Measurements from ENCODE around the gene HACL1. TPM values are rescaled to one million over a fixed set of nuclear protein-coding genes. Genes with fewer than 3 reads are reported as not detected.
A peak's percentile ranks its signal among the peaks of the same experiment; 100 is the strongest.

HACL1 gene
- total and polyA plus RNA-seq, 9 donors: 11.3 to 22.7 (median 17.6) TPM

DNA sequence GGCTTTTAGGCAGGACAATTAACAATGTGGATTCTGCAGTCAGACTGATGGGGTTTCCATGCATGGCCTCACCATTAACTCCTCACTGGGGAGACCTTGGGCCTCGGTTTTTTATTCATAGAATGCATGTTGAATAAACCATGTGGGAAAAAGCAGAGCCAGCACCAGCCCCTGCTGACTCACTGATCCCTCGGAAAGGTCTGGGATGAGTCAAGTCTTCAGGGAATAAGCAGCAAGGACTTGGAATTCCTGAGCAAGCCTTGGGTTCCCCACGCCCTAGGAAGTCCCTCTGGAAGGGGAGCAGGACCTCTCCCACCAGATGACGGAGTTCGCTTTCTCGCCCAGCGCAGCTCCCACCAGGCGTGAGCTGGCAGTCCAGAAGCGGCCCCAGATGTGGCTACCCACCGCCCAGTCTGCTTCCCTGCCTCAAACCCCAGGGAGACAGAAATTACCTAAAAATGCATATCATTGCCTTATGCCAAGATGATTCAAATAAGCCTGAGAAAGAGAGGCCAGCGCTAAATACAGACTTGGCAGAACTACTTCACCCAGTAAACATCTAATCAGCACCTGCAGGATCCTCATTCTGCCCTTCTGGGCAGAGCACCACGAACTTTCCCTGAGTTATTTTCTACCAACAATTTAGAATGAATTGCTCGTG lies 45.6 kb upstream of the HACL1 start:
- no peak overlapping the region for H3K4me3 ChIP-seq
- intact Hi-C loops (cut with DNase I): no loop called here
- no peak for TF ChIP-seq POLR2A (IDR thresholded peaks at IDR 0.05)
- TF ChIP-seq, protein P1, sequence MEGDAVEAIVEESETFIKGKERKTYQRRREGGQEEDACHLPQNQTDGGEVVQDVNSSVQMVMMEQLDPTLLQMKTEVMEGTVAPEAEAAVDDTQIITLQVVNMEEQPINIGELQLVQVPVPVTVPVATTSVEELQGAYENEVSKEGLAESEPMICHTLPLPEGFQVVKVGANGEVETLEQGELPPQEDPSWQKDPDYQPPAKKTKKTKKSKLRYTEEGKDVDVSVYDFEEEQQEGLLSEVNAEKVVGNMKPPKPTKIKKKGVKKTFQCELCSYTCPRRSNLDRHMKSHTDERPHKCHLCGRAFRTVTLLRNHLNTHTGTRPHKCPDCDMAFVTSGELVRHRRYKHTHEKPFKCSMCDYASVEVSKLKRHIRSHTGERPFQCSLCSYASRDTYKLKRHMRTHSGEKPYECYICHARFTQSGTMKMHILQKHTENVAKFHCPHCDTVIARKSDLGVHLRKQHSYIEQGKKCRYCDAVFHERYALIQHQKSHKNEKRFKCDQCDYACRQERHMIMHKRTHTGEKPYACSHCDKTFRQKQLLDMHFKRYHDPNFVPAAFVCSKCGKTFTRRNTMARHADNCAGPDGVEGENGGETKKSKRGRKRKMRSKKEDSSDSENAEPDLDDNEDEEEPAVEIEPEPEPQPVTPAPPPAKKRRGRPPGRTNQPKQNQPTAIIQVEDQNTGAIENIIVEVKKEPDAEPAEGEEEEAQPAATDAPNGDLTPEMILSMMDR (IDR thresholded peaks at IDR 0.05): no peak
- no peak for TF ChIP-seq EP300 (IDR thresholded peaks at IDR 0.05)
- no peaks in the 10 kb centered on the region for H3K36me3 ChIP-seq
- peak overlapping the region in 1 of 2 donors; percentile 24 for H3K27ac ChIP-seq
- no peaks in the 10 kb centered on the region for H3K27me3 ChIP-seq
- WGBS, 3 donors: 20 to 55% (median 36%) methylated on average over 13 of the region's 13 CpGs
- DNase-seq: peak; percentile 45 to 69 (median 56)
- H3K4me1 ChIP-seq (ENCODE audit: insufficient read depth): peaks cover 5% of the 10 kb centered on the region
- no peaks in the 10 kb centered on the region for H3K9me3 ChIP-seq

DNA sequence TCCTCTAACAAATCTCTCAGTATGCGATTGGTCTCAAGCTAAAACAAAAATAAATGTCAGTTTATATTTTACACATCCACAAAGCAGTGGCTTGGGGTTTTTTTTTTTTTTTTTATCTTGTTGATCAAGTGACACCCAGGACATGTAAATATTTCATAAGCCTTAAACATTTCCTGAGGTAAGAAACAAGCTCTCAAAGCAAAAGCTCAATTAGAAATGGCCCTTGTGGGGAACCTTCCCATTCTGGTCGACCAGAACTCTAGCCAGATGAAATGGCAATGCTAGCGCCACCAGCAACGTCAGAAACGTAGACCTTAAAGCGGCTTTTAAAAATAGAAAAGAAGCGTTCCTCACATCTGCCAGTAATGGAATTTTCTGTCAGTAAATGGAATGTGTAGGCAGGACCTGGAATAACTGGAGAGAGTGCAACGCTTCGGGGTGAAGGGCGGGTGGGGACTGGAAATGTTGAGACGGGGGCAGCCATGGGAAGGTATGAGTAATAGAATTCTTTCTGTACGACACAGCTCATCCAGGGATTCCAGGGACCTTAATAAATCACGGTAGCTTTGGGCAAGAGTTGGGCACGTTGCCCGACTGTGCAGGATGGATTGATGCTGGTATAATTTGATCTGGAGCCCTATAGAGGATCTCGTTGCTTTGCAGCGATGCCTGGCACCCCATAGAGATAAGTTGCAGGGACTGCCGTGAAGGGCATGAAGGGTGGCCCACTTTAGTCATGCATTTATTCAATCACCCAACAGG lies 44.6 kb upstream of the HACL1 start:
- DNase-seq: peak in 3 of 5 donors; percentile 37 to 53 (median 38)
- WGBS, 3 donors: 27 to 54% (median 34%) methylated on average over 18 of the region's 18 CpGs
- Histone ChIP-seq H3K4me1 (ENCODE audit: insufficient read depth) (peaks cover 5% of the 10 kb centered on the region), H3K36me3 (no peaks in the 10 kb centered on the region), H3K9me3 (no peaks in the 10 kb centered on the region), H3K27ac (no peak overlapping the region), H3K27me3 (no peaks in the 10 kb centered on the region), H3K4me3 (no peak overlapping the region)
- TF ChIP-seq, protein P1 (IDR thresholded peaks at IDR 0.05): no peak
- no peak for TF ChIP-seq EP300 (IDR thresholded peaks at IDR 0.05)
- TF ChIP-seq POLR2A (IDR thresholded peaks at IDR 0.05): no peak
- intact Hi-C loops (cut with DNase I): no loop called here

DNA sequence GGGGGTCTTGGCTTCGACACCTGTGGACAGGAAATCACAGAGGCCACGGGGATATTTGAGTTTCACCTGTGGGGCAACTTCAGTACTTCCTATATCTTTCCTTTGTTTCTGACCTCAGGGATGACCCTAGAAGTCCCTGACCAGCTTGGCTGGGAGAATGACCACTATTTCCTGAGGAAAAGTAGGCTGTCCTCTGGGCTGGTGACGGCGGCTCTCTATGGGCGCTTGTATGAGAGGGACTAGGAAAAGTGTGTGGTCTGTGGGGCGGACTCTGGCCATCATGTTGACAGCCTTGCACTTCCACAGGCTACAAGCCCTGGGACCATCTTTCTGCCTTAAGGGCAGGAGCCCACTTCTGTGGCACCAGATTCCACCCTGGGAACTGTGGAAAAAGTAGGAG lies 43.9 kb upstream of the HACL1 start:
- DNase-seq: no peak
- Histone ChIP-seq H3K9me3 (no peaks in the 10 kb centered on the region), H3K36me3 (no peaks in the 10 kb centered on the region), H3K4me1 (ENCODE audit: insufficient read depth) (peaks cover 5% of the 10 kb centered on the region), H3K27ac (no peak overlapping the region), H3K27me3 (no peaks in the 10 kb centered on the region), H3K4me3 (no peak overlapping the region)
- intact Hi-C loops (cut with DNase I): no loop called here
- TF ChIP-seq POLR2A (IDR thresholded peaks at IDR 0.05) (no peak), EP300 (IDR thresholded peaks at IDR 0.05) (no peak)
- 91 to 98% (median 92%) methylated on average over 6 of the region's 6 CpGs for WGBS, 3 donors

DNA sequence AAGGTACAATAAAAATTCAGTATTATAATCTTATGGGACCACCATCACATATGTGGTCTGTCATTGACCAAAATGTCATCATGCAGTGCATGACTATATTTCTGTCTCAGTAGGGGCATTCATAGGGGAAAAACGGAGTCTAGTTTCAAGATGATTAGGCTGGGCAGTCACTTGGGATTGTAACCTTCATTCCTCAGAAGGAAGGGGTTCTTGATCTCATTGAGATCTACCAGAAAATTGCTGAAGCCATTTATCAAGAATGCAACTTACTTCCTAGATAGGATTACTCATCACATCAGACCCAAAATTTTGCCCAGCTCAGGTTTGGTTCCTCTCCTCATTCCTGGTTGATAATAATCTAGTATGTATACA lies 37.5 kb upstream of the HACL1 start:
- Histone ChIP-seq H3K27me3 (no peaks in the 10 kb centered on the region), H3K4me1 (ENCODE audit: insufficient read depth) (peaks cover 16% of the 10 kb centered on the region), H3K27ac (no peak overlapping the region), H3K9me3 (no peaks in the 10 kb centered on the region), H3K36me3 (no peaks in the 10 kb centered on the region), H3K4me3 (no peak overlapping the region)
- TF ChIP-seq POLR2A (IDR thresholded peaks at IDR 0.05): no peak
- 81 to 100% (median 98%) methylated on average over 1 of the region's 1 CpG for WGBS, 3 donors
- no peak for DNase-seq
- intact Hi-C loops (cut with DNase I): loop anchor here in 3 of 4 donors (10.0 kb wide), 4 partner anchors 156 to 606 kb away; partner anchors contain the start of gene ANKRD28 (in 1 of the 3)

DNA sequence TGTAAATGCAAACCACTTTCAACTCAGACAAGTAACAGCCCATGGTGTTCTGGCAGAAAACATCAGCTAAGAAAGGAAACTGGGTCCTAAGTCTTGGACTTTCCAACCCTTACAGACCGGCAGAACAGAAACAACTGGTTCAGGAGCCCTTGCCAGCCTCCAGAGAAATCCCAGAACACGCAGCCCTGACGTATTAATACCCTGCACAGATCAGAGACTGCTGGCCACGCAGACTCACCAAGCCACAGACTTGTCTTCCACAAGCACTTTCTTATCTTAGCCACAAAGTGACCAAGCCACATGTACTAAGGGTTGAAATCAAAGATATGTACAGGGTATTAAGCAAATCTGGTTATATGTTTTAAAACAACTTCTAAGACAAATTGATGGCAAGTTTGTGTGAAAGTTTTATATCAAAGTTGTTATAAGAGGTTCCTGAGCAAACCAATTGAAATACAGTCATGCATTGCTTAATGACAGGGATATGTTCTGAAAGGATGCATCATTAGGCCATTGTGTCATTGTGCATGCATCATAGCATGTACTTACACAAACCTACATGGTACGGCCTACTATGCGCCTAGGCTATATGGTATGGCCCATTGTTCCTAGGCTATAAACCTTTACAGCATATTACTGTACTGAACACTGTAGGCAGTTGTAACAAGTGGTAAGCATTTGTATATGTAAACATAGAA lies 37.0 kb upstream of the HACL1 start:
- WGBS, 3 donors: 85 to 93% (median 87%) methylated on average over 6 of the region's 6 CpGs
- H3K36me3 ChIP-seq: no peaks in the 10 kb centered on the region
- intact Hi-C loops (cut with DNase I): loop anchor here in 3 of 4 donors (10.0 kb wide), 4 partner anchors 156 to 606 kb away; partner anchors contain the start of gene ANKRD28 (in 1 of the 3)
- no peaks in the 10 kb centered on the region for H3K27me3 ChIP-seq
- H3K27ac ChIP-seq: no peak overlapping the region
- no peak for TF ChIP-seq EP300 (IDR thresholded peaks at IDR 0.05)
- TF ChIP-seq POLR2A (IDR thresholded peaks at IDR 0.05): no peak
- TF ChIP-seq, protein P1 (IDR thresholded peaks at IDR 0.05): no peak
- DNase-seq: no peak
- peaks cover 18% of the 10 kb centered on the region for H3K4me1 ChIP-seq (ENCODE audit: insufficient read depth)
- no peaks in the 10 kb centered on the region for H3K9me3 ChIP-seq
- no peak overlapping the region for H3K4me3 ChIP-seq
